SK-N-SH (cell line): Measurements from ENCODE around the gene SARDH. TPM values are rescaled to one million over a fixed set of nuclear protein-coding genes. Genes with fewer than 3 reads are reported as not detected.

ENCODE experiments used
- CTCF ChIA-PET: fragments of 300-600, 350-600 bp; formaldehyde crosslinking; extraction: SDS; loops from one replicate; lab custom pipeline; 2021; lab: Yijun Ruan, JAX
- POLR2A ChIA-PET: fragments of 350-600 bp; sonication (Branson Sonifier 250); formaldehyde crosslinking; extraction: SDS; loops from one replicate; lab custom pipeline; 2020; ENCODE audit warnings: antibody characterized with exemption, inconsistent platforms; lab: Yijun Ruan, JAX
- DNase-seq: peaks from one replicate; pipeline ENCODE4 v3.0.0; 2012
- H2AFZ ChIP-seq: fragments of 200-600 bp; sonication (generic); 2 replicates; pipeline ENCODE4 v1.8.1; 2016; ENCODE audit warnings: antibody characterized with exemption, mild to moderate bottlenecking, low read depth
- H3F3A ChIP-seq: fragments of 200-600 bp; sonication (generic); replicated peaks from 2 replicates; pipeline ENCODE3; 2016; ENCODE audit warnings: antibody characterized with exemption, mild to moderate bottlenecking; ENCODE audit not compliant: insufficient read depth
- H3K27ac ChIP-seq, 2 experiments: fragments of 200-500 bp in 1 of 2; fragments of 200-600 bp in 1 of 2; sonication (Bioruptor generic) in 1 of 2; sonication (generic), shearing (Covaris generic) in 1 of 2; 2 replicates each; pipeline versions ENCODE4 v1.5.1 to v1.6.1; 2014 to 2016; ENCODE audit warnings: low read depth in 2 of 2, inconsistent platforms in 1 of 2, low read length in 1 of 2, mild to moderate bottlenecking in 1 of 2, mixed read lengths in 1 of 2
- H3K27me3 ChIP-seq: fragments of 200-600 bp; sonication (generic), shearing (Covaris generic); 2 replicates; pipeline ENCODE4 v1.6.1; 2016; ENCODE audit warnings: mixed run types; ENCODE audit not compliant: insufficient read depth
- H3K36me3 ChIP-seq, 2 experiments: fragments of 200-500 bp in 1 of 2; fragments of 200-600 bp in 1 of 2; sonication (Bioruptor generic) in 1 of 2; sonication (generic) in 1 of 2; replicated peaks in 1 of 2; 2 replicates each; pipeline versions ENCODE3 to v1.5.1; 2014 to 2016; ENCODE audit warnings: low read length in 1 of 2, mild to moderate bottlenecking in 1 of 2; ENCODE audit not compliant: insufficient read depth in 2 of 2, control insufficient read depth in 1 of 2
- H3K4me1 ChIP-seq, 2 experiments: fragments of 200-500 bp in 1 of 2; fragments of 200-600 bp in 1 of 2; sonication (Bioruptor generic) in 1 of 2; sonication (generic), shearing (Covaris generic) in 1 of 2; 2 replicates each; pipeline versions ENCODE4 v1.5.1 to v1.6.1; 2014 to 2016; ENCODE audit warnings: low read depth in 1 of 2, low read length in 1 of 2, mixed run types in 1 of 2; ENCODE audit not compliant: insufficient read depth in 2 of 2, control insufficient read depth in 1 of 2
- H3K4me2 ChIP-seq: fragments of 200-600 bp; sonication (generic), shearing (Covaris generic); 2 replicates; pipeline ENCODE4 v1.6.1; 2017; ENCODE audit warnings: mixed run types
- H3K4me3 ChIP-seq, 2 experiments: fragments of 200-500 bp in 1 of 2; fragments of 200-600 bp in 1 of 2; sonication (Bioruptor generic) in 1 of 2; sonication (generic), shearing (Covaris generic) in 1 of 2; 2 replicates each; pipeline versions ENCODE4 v1.5.1 to v1.8.1; 2014 to 2016; ENCODE audit warnings: low read depth in 2 of 2, inconsistent platforms in 1 of 2, low read length in 1 of 2, mild to moderate bottlenecking in 1 of 2, mixed read lengths in 1 of 2, moderate library complexity in 1 of 2
- H3K79me2 ChIP-seq: fragments of 200-600 bp; sonication (generic); 2 replicates; pipeline ENCODE4 v1.8.1; 2017; ENCODE audit warnings: mild to moderate bottlenecking; ENCODE audit not compliant: insufficient read depth
- H3K9ac ChIP-seq: fragments of 200-600 bp; sonication (generic); 2 replicates; pipeline ENCODE4 v1.6.1; 2017; ENCODE audit warnings: mixed run types
- H3K9me2 ChIP-seq: fragments of 200-600 bp; sonication (generic); 2 replicates; pipeline ENCODE4 v1.6.1; 2017; ENCODE audit warnings: mixed run types
- H3K9me3 ChIP-seq: fragments of 200-600 bp; sonication (generic); 2 replicates; pipeline ENCODE4 v1.6.1; 2017; ENCODE audit warnings: mixed run types, mild to moderate bottlenecking, moderate library complexity
- H4K20me1 ChIP-seq: fragments of 200-600 bp; sonication (generic); 2 replicates; pipeline ENCODE4 v1.6.1; 2017; ENCODE audit warnings: mild to moderate bottlenecking, mixed run types; ENCODE audit not compliant: insufficient read depth
- CHD2 ChIP-seq: fragments of 150-350 bp; IDR thresholded peaks from 2 replicates; pipeline ENCODE4 v1.6.1; 2018; ENCODE audit warnings: low read length; ENCODE audit not compliant: partially characterized antibody
- CTCF ChIP-seq: fragments of 200-600 bp; sonication (generic); IDR thresholded peaks from 2 replicates; pipeline ENCODE4 v1.6.1; 2017; ENCODE audit warnings: antibody characterized with exemption, mild to moderate bottlenecking, moderate library complexity
- ELF1 ChIP-seq: IDR thresholded peaks from 2 replicates; pipeline ENCODE4 v1.4.0; 2012
- EZH2phosphoT487 ChIP-seq: fragments of 200-600 bp; sonication (generic); IDR thresholded peaks from 2 replicates; pipeline ENCODE4 v1.6.1; 2017; ENCODE audit warnings: low read depth, mixed run types, mild to moderate bottlenecking, antibody characterized with exemption, moderate library complexity, borderline replicate concordance
- FOSL2 ChIP-seq: IDR thresholded peaks from 2 replicates; pipeline ENCODE4 v1.4.0; 2012; ENCODE audit warnings: low read depth, mild to moderate bottlenecking, moderate library complexity, borderline replicate concordance
- MAX ChIP-seq: IDR thresholded peaks from 2 replicates; pipeline ENCODE4 v1.4.0; 2012; ENCODE audit warnings: low read depth
- MXI1 ChIP-seq: IDR thresholded peaks from 2 replicates; pipeline ENCODE4 v1.6.1; 2012; ENCODE audit warnings: mild to moderate bottlenecking, low read depth, low read length, improper control_type of control experiment
- NRF1 ChIP-seq: IDR thresholded peaks from 2 replicates; pipeline ENCODE4 v1.6.1; 2012; ENCODE audit warnings: low read depth, mild to moderate bottlenecking, low read length
- POLR2AphosphoS5 ChIP-seq: IDR thresholded peaks from 2 replicates; pipeline ENCODE4 v1.6.1; 2012; ENCODE audit warnings: low read depth, low read length
- RCOR1 ChIP-seq: fragments of 150-350 bp; IDR thresholded peaks from 2 replicates; pipeline ENCODE4 v1.6.1; 2017; ENCODE audit warnings: antibody characterized with exemption, low read length
- REST ChIP-seq: IDR thresholded peaks from 2 replicates; pipeline ENCODE4 v1.6.1; 2012; ENCODE audit warnings: mild to moderate bottlenecking, low read depth, low read length, moderate library complexity
- SIN3A ChIP-seq: IDR thresholded peaks from 2 replicates; pipeline ENCODE4 v1.6.1; 2012; ENCODE audit warnings: low read depth, mild to moderate bottlenecking, low read length, moderate library complexity, borderline replicate concordance
- TCF12 ChIP-seq: IDR thresholded peaks from 2 replicates; pipeline ENCODE4 v1.4.0; 2012
- USF1 ChIP-seq: IDR thresholded peaks from 2 replicates; pipeline ENCODE4 v1.4.0; 2012; ENCODE audit warnings: low read depth, borderline replicate concordance
- USF2 ChIP-seq: fragments of 150-350 bp; IDR thresholded peaks from 2 replicates; pipeline ENCODE4 v1.6.1; 2017; ENCODE audit warnings: antibody characterized with exemption, low read length, low read depth, borderline replicate concordance
- YY1 ChIP-seq: IDR thresholded peaks from 2 replicates; pipeline ENCODE4 v1.4.0; 2012; ENCODE audit warnings: low read depth, mild to moderate bottlenecking
- WGBS: methylation state at CpG from one replicate; pipeline ENCODE4 v1.1.6; 2017; ENCODE audit warnings: low lambda C conversion rate; 5-methylcytosine and 5-hydroxymethylcytosine counted together
- polyA plus RNA-seq, 3 experiments: library from polyadenylated mRNA; depleted of rRNA; stranded (reverse); fragments of >200 nt; gene quantifications; 2 replicates each; pipeline ENCODE4 v1.2.3, GENCODE V29; 2012

Gene SARDH
- polyA plus RNA-seq, 1 of the 3 experiments (the other 2 are of a cell fraction): 5.9 TPM

- peak overlapping the region in 1 of 2 experiments; percentile 100; a peak in 2 of 4 replicates for H3K27ac ChIP-seq
- CTCF ChIA-PET: interaction anchor here (1.2 to 1.9 kb wide), 4 partner anchors 22 to 36 kb away, joined by 3 to 5 read pairs (median 3); no protein-coding TSS in a partner anchor
- no peaks in the 10 kb centered on the region for H3K79me2 ChIP-seq
- peak overlapping the region in 1 of 2 experiments; percentile 64; a peak in 2 of 4 replicates for H3K4me3 ChIP-seq
- no peaks in the 10 kb centered on the region for H4K20me1 ChIP-seq
- no peaks in the 10 kb centered on the region for H3K9me2 ChIP-seq
- no peak for TF ChIP-seq YY1
- no peak for TF ChIP-seq EZH2phosphoT487
- no peak for TF ChIP-seq POLR2AphosphoS5
- no peak for TF ChIP-seq REST
- no peak for TF ChIP-seq USF1
- no peak for TF ChIP-seq MXI1
- no peak for TF ChIP-seq NRF1
- TF ChIP-seq TCF12: no peak
- TF ChIP-seq SIN3A: no peak
- no peak for TF ChIP-seq CTCF
- no peak for TF ChIP-seq MAX
- TF ChIP-seq RCOR1: no peak
- no peak for TF ChIP-seq FOSL2
- TF ChIP-seq CHD2: no peak
- TF ChIP-seq ELF1: no peak
- no peak for TF ChIP-seq USF2
- no peaks in the 10 kb centered on the region for H3F3A ChIP-seq
- no peaks in the 10 kb centered on the region for H3K9me3 ChIP-seq
- peaks cover 36% of the 10 kb centered on the region for H3K27me3 ChIP-seq
- no peak overlapping the region for H3K9ac ChIP-seq
- peaks cover 0 to 68% of the 10 kb centered on the region in 2 experiments; a peak in 2 of 4 replicates for H3K4me1 ChIP-seq
- 36% methylated on average over 5 of the region's 7 CpGs for WGBS
- no peak overlapping the region for H2AFZ ChIP-seq
- DNase-seq: no peak
- H3K36me3 ChIP-seq: peaks cover 0 to 4% of the 10 kb centered on the region in 2 experiments
- POLR2A ChIA-PET: interaction anchor here (1.0 to 16.4 kb wide), 7 partner anchors 8 to 109 kb away, joined by 3 to 261 read pairs (median 4); partner anchors contain the start of genes ADAMTSL2 and FAM163B
- no peak overlapping the region for H3K4me2 ChIP-seq
Measured at GRCh38 chr9:133640160-133640559, 98.0 kb downstream of the SARDH start.
